ENCODE results near the gene HLF.

DNA sequence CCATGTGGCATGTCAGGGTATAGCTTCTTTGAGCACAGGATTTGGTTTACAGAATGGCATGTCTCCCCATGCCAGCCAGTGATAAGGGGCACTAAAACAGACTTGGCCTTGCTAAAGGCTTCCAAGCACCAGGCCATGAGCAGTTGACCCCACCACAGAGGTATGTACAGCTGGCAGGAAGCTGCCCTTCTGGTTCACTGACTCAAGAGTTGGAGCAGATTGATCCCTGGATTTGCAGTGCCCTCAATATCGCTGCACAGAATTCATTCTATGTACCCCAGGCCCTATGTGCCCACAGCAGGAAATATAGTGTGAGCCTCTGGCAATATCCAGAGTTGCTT lies 24.3 kb downstream of the HLF start:
- no peak for TF ChIP-seq CTCF (IDR thresholded peaks at IDR 0.05)
- no peak for TF ChIP-seq EP300 (IDR thresholded peaks at IDR 0.05)
- no peak for TF ChIP-seq POLR2AphosphoS5 (IDR thresholded peaks at IDR 0.05)
